Subcutaneous abdominal adipose tissue (tissue), 5 donors: ENCODE data around the gene SLIT3.

Experiments
- H3K27ac ChIP-seq: one replicate; pipeline ENCODE4 v1.7.0; 2013; ENCODE audit warnings: low read depth, mild to moderate bottlenecking, inconsistent platforms, low read length, moderate library complexity
- H3K27me3 ChIP-seq, 5 donors: one replicate each; pipeline ENCODE4 v1.7.0; 2013; ENCODE audit warnings: low read length in 5 of 5, inconsistent platforms in 1 of 5; ENCODE audit not compliant: control insufficient read depth in 5 of 5, insufficient read depth in 4 of 5
- H3K36me3 ChIP-seq, 5 donors: one replicate each; pipeline ENCODE4 v1.7.0; 2013; ENCODE audit warnings: low read length in 5 of 5; ENCODE audit not compliant: control insufficient read depth in 5 of 5, insufficient read depth in 5 of 5
- H3K4me1 ChIP-seq, 5 donors: one replicate each; pipeline ENCODE4 v1.7.0; 2013; ENCODE audit warnings: low read length in 5 of 5, mild to moderate bottlenecking in 3 of 5, moderate library complexity in 1 of 5; ENCODE audit not compliant: control insufficient read depth in 5 of 5, insufficient read depth in 5 of 5
- H3K4me3 ChIP-seq, 5 donors: one replicate each; pipeline ENCODE4 v1.7.0; 2013; ENCODE audit warnings: low read length in 5 of 5, low read depth in 1 of 5
- H3K9ac ChIP-seq, 5 donors: one replicate each; pipeline ENCODE4 v1.7.0; 2013; ENCODE audit warnings: low read length in 5 of 5, mild to moderate bottlenecking in 4 of 5, moderate library complexity in 3 of 5
- H3K9me3 ChIP-seq, 5 donors: one replicate each; pipeline ENCODE4 v1.7.0; 2013; ENCODE audit warnings: low read length in 5 of 5; ENCODE audit not compliant: control insufficient read depth in 5 of 5
- donor health status: healthy.
- donor health status: healthy.
- donor health status: healthy.
- donor health status: healthy.
- donor health status: healthy.

The SLIT3 gene

GRCh38 chr5:169175733-169176132 lies 125.2 kb downstream of the SLIT3 start:
- H3K27ac ChIP-seq = no peak overlapping the region

GRCh38 chr5:169174923-169175322 lies 126.0 kb downstream of the SLIT3 start:
- Histone ChIP-seq H3K9ac (no peak overlapping the region), H3K27me3 (no peaks in the 10 kb centered on the region), H3K9me3 (no peaks in the 10 kb centered on the region), H3K4me1 (peaks cover 0 to 4% (median 0%) of the 10 kb centered on the region in 5 donors), H3K36me3 (no peaks in the 10 kb centered on the region), H3K4me3 (no peak overlapping the region), H3K27ac (no peak overlapping the region)

More at GRCh38 chr5:169175733-169176132, 125.2 kb downstream of the SLIT3 start:
- no peaks in the 10 kb centered on the region for H3K27me3 ChIP-seq
- H3K9ac ChIP-seq = no peak overlapping the region
- peaks cover 0 to 7% (median 0%) of the 10 kb centered on the region in 5 donors for H3K4me1 ChIP-seq
- no peaks in the 10 kb centered on the region for H3K36me3 ChIP-seq
- no peaks in the 10 kb centered on the region for H3K9me3 ChIP-seq
- H3K4me3 ChIP-seq = no peak overlapping the region

- H3K9me3 ChIP-seq = no peaks in the 10 kb centered on the region
- H3K4me1 ChIP-seq = peaks cover 0 to 4% (median 0%) of the 10 kb centered on the region in 5 donors
Observed at GRCh38 chr5:169173372-169173771, 127.6 kb downstream of the SLIT3 start.

GRCh38 chr5:169171515-169171914 lies 129.4 kb downstream of the SLIT3 start:
- Histone ChIP-seq H3K9me3 (no peaks in the 10 kb centered on the region), H3K36me3 (no peaks in the 10 kb centered on the region), H3K9ac (no peak overlapping the region), H3K4me3 (no peak overlapping the region), H3K27ac (no peak overlapping the region), H3K27me3 (no peaks in the 10 kb centered on the region), H3K4me1 (peaks cover 0 to 4% (median 0%) of the 10 kb centered on the region in 5 donors)

More at GRCh38 chr5:169173372-169173771, 127.6 kb downstream of the SLIT3 start:
- Histone ChIP-seq H3K36me3 (no peaks in the 10 kb centered on the region), H3K27ac (no peak overlapping the region), H3K27me3 (no peaks in the 10 kb centered on the region), H3K9ac (no peak overlapping the region), H3K4me3 (no peak overlapping the region)

GRCh38 chr5:169169783-169170182 lies 131.2 kb downstream of the SLIT3 start:
- peaks cover 0 to 6% (median 3%) of the 10 kb centered on the region in 5 donors for H3K4me1 ChIP-seq
- H3K36me3 ChIP-seq = no peaks in the 10 kb centered on the region
- no peaks in the 10 kb centered on the region for H3K27me3 ChIP-seq
- H3K9me3 ChIP-seq = no peaks in the 10 kb centered on the region
- H3K4me3 ChIP-seq = no peak overlapping the region
- no peak overlapping the region for H3K27ac ChIP-seq
- no peak overlapping the region for H3K9ac ChIP-seq

- H3K9ac ChIP-seq = no peak overlapping the region
- H3K9me3 ChIP-seq = no peaks in the 10 kb centered on the region
- H3K4me3 ChIP-seq = no peak overlapping the region
- no peaks in the 10 kb centered on the region for H3K27me3 ChIP-seq
- H3K36me3 ChIP-seq = no peaks in the 10 kb centered on the region
- H3K4me1 ChIP-seq = peaks cover 0 to 14% (median 9%) of the 10 kb centered on the region in 5 donors
- H3K27ac ChIP-seq = no peak overlapping the region
Observed at GRCh38 chr5:169168280-169168679, 132.7 kb downstream of the SLIT3 start.

GRCh38 chr5:169166078-169166477 lies 134.9 kb downstream of the SLIT3 start:
- Histone ChIP-seq H3K4me3 (no peak overlapping the region), H3K36me3 (no peaks in the 10 kb centered on the region), H3K27me3 (no peaks in the 10 kb centered on the region), H3K9ac (no peak overlapping the region), H3K4me1 (peaks cover 0 to 23% (median 19%) of the 10 kb centered on the region in 5 donors), H3K27ac (no peak overlapping the region), H3K9me3 (no peaks in the 10 kb centered on the region)

GRCh38 chr5:169165052-169165451 lies 135.9 kb downstream of the SLIT3 start:
- Histone ChIP-seq H3K9ac (no peak overlapping the region), H3K4me3 (no peak overlapping the region), H3K4me1 (peaks cover 0 to 32% (median 27%) of the 10 kb centered on the region in 5 donors), H3K27ac (no peak overlapping the region), H3K36me3 (no peaks in the 10 kb centered on the region), H3K9me3 (no peaks in the 10 kb centered on the region), H3K27me3 (no peaks in the 10 kb centered on the region)

- H3K27ac ChIP-seq = no peak overlapping the region
- no peaks in the 10 kb centered on the region for H3K27me3 ChIP-seq
- H3K36me3 ChIP-seq = no peaks in the 10 kb centered on the region
- H3K4me1 ChIP-seq = peaks cover 0 to 32% (median 27%) of the 10 kb centered on the region in 5 donors
- no peak overlapping the region for H3K9ac ChIP-seq
- H3K4me3 ChIP-seq = no peak overlapping the region
- peaks cover 0 to 3% (median 0%) of the 10 kb centered on the region in 5 donors for H3K9me3 ChIP-seq
Observed at GRCh38 chr5:169164481-169164925, 136.4 kb downstream of the SLIT3 start.

- peaks cover 0 to 9% (median 0%) of the 10 kb centered on the region in 5 donors for H3K9me3 ChIP-seq
- H3K9ac ChIP-seq = no peak overlapping the region
- no peaks in the 10 kb centered on the region for H3K27me3 ChIP-seq
- no peak overlapping the region for H3K27ac ChIP-seq
- H3K4me1 ChIP-seq = peaks cover 0 to 32% (median 27%) of the 10 kb centered on the region in 5 donors
- no peaks in the 10 kb centered on the region for H3K36me3 ChIP-seq
- no peak overlapping the region for H3K4me3 ChIP-seq
Observed at GRCh38 chr5:169162407-169162806, 138.5 kb downstream of the SLIT3 start.
